SU-DHL-6 (cell line): Measurements from ENCODE around the gene ADAMTS14.

Source experiments
- CTCF ChIP-seq: fragments of 200-600 bp; sonication (generic); IDR thresholded peaks from one replicate; pipeline ENCODE4 v1.5.1; 2017; ENCODE audit warnings: antibody characterized with exemption, mild to moderate bottlenecking, low read length, moderate library complexity; ENCODE audit not compliant: insufficient read depth, poor library complexity, severe bottlenecking
- EZH2phosphoT487 ChIP-seq: fragments of 200-600 bp; sonication (generic), shearing (Covaris generic); conservative IDR thresholded peaks from 2 replicates; pipeline ENCODE4 v1.6.1; 2018; ENCODE audit warnings: mild to moderate bottlenecking, antibody characterized with exemption, low read length, moderate library complexity, mixed read lengths

- TF ChIP-seq EZH2phosphoT487 (no peak), CTCF (no peak)
These were observed 5.1 kb upstream of the ADAMTS14 start for GRCh38 chr10:70666960-70667798.
